Right ventricle myocardium superior (tissue), 1 donor: ENCODE results near the gene EMC10. TPM values are rescaled to one million over a fixed set of nuclear protein-coding genes. Genes with fewer than 3 reads are reported as not detected.

Source experiments
- ATAC-seq: fragments of 200-7000 bp; cut with Tn5 transposase; one replicate; pipeline ENCODE4 v1.9.1; 2020; ENCODE audit warnings: mild to moderate bottlenecking; ENCODE audit not compliant: poor library complexity
- DNase-seq: peaks from one replicate; pipeline ENCODE4 v3.0.0-alpha.2; 2020
- intact Hi-C: fragments of 100-400 bp; cut with DNase I; formaldehyde crosslinking; loops from one replicate; pipeline ENCODE4 v1.11.2; 2022
- total RNA-seq: library from RNA; stranded (reverse); fragmentation: NEBNext Ultra II Directional; extraction: Animal tissue kit (Norgen Biotek cat#: 25700); gene quantifications from one replicate; pipeline ENCODE4 v1.2.1, GENCODE V29; 2021
- donor health status: DM: no; HTN: yes; CAD: no; lungs with severe emphysema.

EMC10 gene
- total RNA-seq, 1 donor from 2014 or later: 68.7 TPM

GRCh38 chr19:50508843-50509190 lies 32.5 kb downstream of the EMC10 start:
- DNase-seq (no peak), ATAC-seq (no peak)
- intact Hi-C loops: no loop called here

- DNase-seq: no peak
- intact Hi-C loops: no loop called here
- ATAC-seq: no peak
These were observed 33.1 kb downstream of the EMC10 start for GRCh38 chr19:50509366-50509765.

GRCh38 chr19:50510121-50510670 lies 33.9 kb downstream of the EMC10 start:
- intact Hi-C loops: no loop called here
- ATAC-seq: no peak
- DNase-seq: peak; percentile 61

GRCh38 chr19:50510700-50511068 lies 34.4 kb downstream of the EMC10 start:
- DNase-seq (no peak), ATAC-seq (no peak)
- intact Hi-C loops: no loop called here

- intact Hi-C loops: no loop called here
- ATAC-seq (peak; percentile 95), DNase-seq (peak; percentile 100)
These were observed 34.9 kb downstream of the EMC10 start, which contains the start of gene JOSD2 for GRCh38 chr19:50511069-50511822. Gene JOSD2, minus strand, starts transcription at chr19:50511191. Its CDS starts 760 bp downstream, at chr19:50510431.

GRCh38 chr19:50512112-50512998 lies 36.0 kb downstream of the EMC10 start:
- intact Hi-C loops: no loop called here
- DNase-seq (peak; percentile 53), ATAC-seq (no peak)

GRCh38 chr19:50512999-50513745 lies 36.9 kb downstream of the EMC10 start:
- ATAC-seq (no peak), DNase-seq (peak; percentile 12)
- intact Hi-C loops: no loop called here

GRCh38 chr19:50513746-50514345 lies 37.5 kb downstream of the EMC10 start, which contains the start of gene ASPDH:
Gene ASPDH, minus strand, starts transcription at chr19:50513913. Its CDS starts 90 bp downstream, at chr19:50513823.
- DNase-seq (peak; percentile 37), ATAC-seq (no peak)
- intact Hi-C loops: no loop called here

GRCh38 chr19:50514346-50515167 lies 38.2 kb downstream of the EMC10 start:
- peak; percentile 18 for DNase-seq
- ATAC-seq: no peak
- intact Hi-C loops: no loop called here

- DNase-seq (no peak), ATAC-seq (no peak)
- intact Hi-C loops: no loop called here
These were observed 38.9 kb downstream of the EMC10 start for GRCh38 chr19:50515168-50515561.

- no peak for ATAC-seq
- DNase-seq: no peak
- intact Hi-C loops: no loop called here
These were observed 40.1 kb downstream of the EMC10 start for GRCh38 chr19:50516456-50516855.

GRCh38 chr19:50516964-50517703 lies 40.8 kb downstream of the EMC10 start:
- intact Hi-C loops: no loop called here
- ATAC-seq (no peak), DNase-seq (no peak)

- intact Hi-C loops: no loop called here
- no peak for ATAC-seq
- no peak for DNase-seq
These were observed 41.4 kb downstream of the EMC10 start for GRCh38 chr19:50517704-50518075.

- intact Hi-C loops: no loop called here
- DNase-seq (no peak), ATAC-seq (no peak)
These were observed 42.0 kb downstream of the EMC10 start for GRCh38 chr19:50518091-50519005.

GRCh38 chr19:50519006-50519575 lies 42.8 kb downstream of the EMC10 start:
- ATAC-seq: no peak
- intact Hi-C loops: no loop called here
- no peak for DNase-seq
